ENCODE measurements around the gene TSPO2. TPM values are rescaled to one million over a fixed set of nuclear protein-coding genes. Genes with fewer than 3 reads are reported as not detected.

Gene TSPO2
- not detected in 2 replicates for total RNA-seq

GRCh38 chr6:41042226-41043055 lies at the start of gene TSPO2:
Gene TSPO2, plus strand, starts transcription at chr6:41042467. Its CDS starts 519 bp downstream, at chr6:41042986.

GRCh38 chr6:41039060-41039998 lies 2.9 kb upstream of the TSPO2 start, which contains the start of gene UNC5CL:
Gene UNC5CL, minus strand, starts transcription at chr6:41039221. Its CDS starts 4,147 bp downstream, at chr6:41035074.

GRCh38 chr6:41053041-41053440 lies 10.8 kb downstream of the TSPO2 start, which contains the start of gene APOBEC2:
Gene APOBEC2, plus strand, starts transcription at chr6:41053202. Its CDS starts 146 bp downstream, at chr6:41053348.

GRCh38 chr6:41071923-41072835 lies 29.9 kb downstream of the TSPO2 start, which contains the start of gene OARD1:
Gene OARD1, minus strand, starts transcription at chr6:41072356. Its CDS starts 722 bp downstream, at chr6:41071634.

GRCh38 chr6:41072836-41073202 lies 30.6 kb downstream of the TSPO2 start, which contains the start of gene NFYA:
Gene NFYA, plus strand, starts transcription at chr6:41072974. Its CDS starts 6,116 bp downstream, at chr6:41079090.

Other genes starting within 250 kb of the TSPO2 start
- under 0.01 TPM in 1 of 2 replicates, not detected in the other for gene UNC5CL, start 3.2 kb upstream of the TSPO2 start, total RNA-seq
- gene APOBEC2, start 10.7 kb downstream of the TSPO2 start, total RNA-seq: not detected in 2 replicates
- 8.2 and 13.0 TPM in 2 replicates for gene OARD1, start 29.9 kb downstream of the TSPO2 start, total RNA-seq
- 9.3 and 22.6 TPM in 2 replicates for gene NFYA, start 30.5 kb downstream of the TSPO2 start, total RNA-seq
- gene TREML1, start 111.9 kb downstream of the TSPO2 start, total RNA-seq: not detected in 2 replicates
- not detected in 2 replicates for gene TREM2, start 120.6 kb downstream of the TSPO2 start, total RNA-seq
- under 0.01 TPM in 1 of 2 replicates, not detected in the other for gene TREML2, start 158.7 kb downstream of the TSPO2 start, total RNA-seq
- gene TREML4, start 185.9 kb downstream of the TSPO2 start, total RNA-seq: not detected in 2 replicates
- gene TREM1, start 244.2 kb downstream of the TSPO2 start, total RNA-seq: 0.19 and 21.7 TPM in 2 replicates